Heart left ventricle (tissue), 13 donors: ENCODE data around the gene TREML4.

ENCODE experiments used
- POLR2A ChIP-seq, 2 donors: fragments of 450-650 bp; IDR thresholded peaks; one replicate each; pipeline ENCODE4 v1.6.1; 2017; ENCODE audit warnings: antibody characterized with exemption in 2 of 2, mild to moderate bottlenecking in 2 of 2, moderate library complexity in 2 of 2
- TF ChIP-seq, protein P1 (sequence below), 12 donors: fragments of 200-600 bp; sonication (generic) in 4 of 12; IDR thresholded peaks; one replicate each; pipeline versions ENCODE4 v1.5.0 to v1.8.0; 2018 to 2022; ENCODE audit warnings: antibody characterized with exemption in 12 of 12, mild to moderate bottlenecking in 5 of 12
- donor health status: ischemic (EF 13 %, LVEDD 7.1; RV severe dilation, severe dysfunction).
- donor health status: DM: no; HTN: yes; CAD: no.
- donor health status: DM: no; HTN: no; CAD: no.
- donor health status: ischemic (EF 25% LVEDD 6.9; RV normal size, moderate dysfunction).
- donor health status: ischemic (EF 25% LVEDD 5.7; RV mildly dilated, moderate dysfunction).
- donor health status: ischemic (EF 35%, LVEDD 5.7; RV mildly dilated, moderate dysfunction).
- donor health status: nonischemic (EF 11% LVEDD 7.7; RV severe dilation, severe dysfunction).
- donor health status: DM: yes; HTN: yes; CAD: no.
- donor health status: PGD.
- donor health status: ischemic (EF 29% LVEDD 5.4; RV normal size, mild dysfunction).
- donor health status: nonischemic (EF 23%, LVEDD 6.1; RV moderate dilation, normal function).

DNA sequence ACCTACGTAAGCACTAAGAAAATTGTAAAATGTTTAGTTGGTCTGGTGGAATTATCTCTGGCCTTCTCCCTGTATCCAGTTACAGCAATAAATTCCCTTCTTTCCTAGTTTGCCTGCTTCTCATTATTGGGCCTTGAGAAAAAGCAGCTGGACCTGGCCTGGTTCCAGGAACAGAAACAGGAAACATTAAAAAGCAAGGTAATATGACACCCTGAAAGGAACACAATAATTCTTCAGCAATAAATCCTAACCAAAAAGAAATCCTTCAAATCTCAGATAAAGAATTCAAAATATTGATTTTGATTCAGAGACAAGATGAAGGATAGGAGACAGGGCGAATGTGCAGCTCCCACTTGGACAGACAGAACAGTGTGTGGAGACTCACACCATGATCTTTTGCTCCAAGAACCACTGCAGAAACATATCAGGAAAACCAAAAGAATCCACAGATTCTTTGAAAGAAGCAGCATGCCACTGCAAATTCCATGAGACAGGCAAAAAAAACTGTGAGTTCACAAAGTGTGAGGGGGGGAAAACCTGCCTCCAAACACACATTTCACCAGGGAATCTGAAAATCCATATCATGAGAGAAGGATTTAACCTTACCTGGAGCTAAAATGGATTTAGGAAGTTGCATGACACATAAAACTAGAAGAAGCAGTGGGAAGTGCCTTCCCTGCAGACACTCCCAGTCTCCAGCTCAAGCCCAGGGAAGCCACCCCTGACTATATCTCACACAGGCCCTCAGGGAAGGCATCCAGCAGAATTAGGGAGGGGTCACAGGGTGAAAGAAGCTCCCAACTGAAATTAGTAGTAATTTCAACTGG, 29.4 kb downstream of the TREML4 start:
- no peak for TF ChIP-seq POLR2A (IDR thresholded peaks at IDR 0.05)
- TF ChIP-seq, protein P1, sequence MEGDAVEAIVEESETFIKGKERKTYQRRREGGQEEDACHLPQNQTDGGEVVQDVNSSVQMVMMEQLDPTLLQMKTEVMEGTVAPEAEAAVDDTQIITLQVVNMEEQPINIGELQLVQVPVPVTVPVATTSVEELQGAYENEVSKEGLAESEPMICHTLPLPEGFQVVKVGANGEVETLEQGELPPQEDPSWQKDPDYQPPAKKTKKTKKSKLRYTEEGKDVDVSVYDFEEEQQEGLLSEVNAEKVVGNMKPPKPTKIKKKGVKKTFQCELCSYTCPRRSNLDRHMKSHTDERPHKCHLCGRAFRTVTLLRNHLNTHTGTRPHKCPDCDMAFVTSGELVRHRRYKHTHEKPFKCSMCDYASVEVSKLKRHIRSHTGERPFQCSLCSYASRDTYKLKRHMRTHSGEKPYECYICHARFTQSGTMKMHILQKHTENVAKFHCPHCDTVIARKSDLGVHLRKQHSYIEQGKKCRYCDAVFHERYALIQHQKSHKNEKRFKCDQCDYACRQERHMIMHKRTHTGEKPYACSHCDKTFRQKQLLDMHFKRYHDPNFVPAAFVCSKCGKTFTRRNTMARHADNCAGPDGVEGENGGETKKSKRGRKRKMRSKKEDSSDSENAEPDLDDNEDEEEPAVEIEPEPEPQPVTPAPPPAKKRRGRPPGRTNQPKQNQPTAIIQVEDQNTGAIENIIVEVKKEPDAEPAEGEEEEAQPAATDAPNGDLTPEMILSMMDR (IDR thresholded peaks at IDR 0.05): no peak
